GM19397 (cell line): ENCODE measurements around the gene AUTS2.

Experiments
- ATAC-seq: cut with Tn5 transposase; IDR thresholded peaks from one replicate; pipeline ENCODE4 v1.9.1; 2021; ENCODE audit warnings: mild to moderate bottlenecking, moderate library complexity; ENCODE audit not compliant: unreplicated experiment

Gene AUTS2

GRCh38 chr7:69811476-69812308, 213.4 kb downstream of the AUTS2 start:
- ATAC-seq, result no peak

- ATAC-seq, result no peak
Observed at GRCh38 chr7:69812756-69813155, 214.5 kb downstream of the AUTS2 start.

- no peak for ATAC-seq
Observed at GRCh38 chr7:69813637-69814240, 215.5 kb downstream of the AUTS2 start.

- ATAC-seq, result no peak
Observed at GRCh38 chr7:69814421-69814962, 216.2 kb downstream of the AUTS2 start.

GRCh38 chr7:69816501-69816900, 218.2 kb downstream of the AUTS2 start:
- no peak for ATAC-seq

- ATAC-seq, result no peak
Observed at GRCh38 chr7:69817121-69817520, 218.8 kb downstream of the AUTS2 start.

- no peak for ATAC-seq
Observed at GRCh38 chr7:69817841-69818635, 219.8 kb downstream of the AUTS2 start.

GRCh38 chr7:69818636-69819332, 220.5 kb downstream of the AUTS2 start:
- ATAC-seq, result no peak

- ATAC-seq, result no peak
Observed at GRCh38 chr7:69819333-69819705, 221.0 kb downstream of the AUTS2 start.

- ATAC-seq, result no peak
Observed at GRCh38 chr7:69820479-69821192, 222.4 kb downstream of the AUTS2 start.

GRCh38 chr7:69822386-69822785, 224.1 kb downstream of the AUTS2 start:
- ATAC-seq, result no peak

- ATAC-seq, result no peak
Observed at GRCh38 chr7:69823151-69823744, 225.0 kb downstream of the AUTS2 start.

- no peak for ATAC-seq
Observed at GRCh38 chr7:69825113-69825972, 227.1 kb downstream of the AUTS2 start.

- ATAC-seq, result no peak
Observed at GRCh38 chr7:69826283-69826682, 228.0 kb downstream of the AUTS2 start.

- no peak for ATAC-seq
Observed at GRCh38 chr7:69827140-69827539, 228.9 kb downstream of the AUTS2 start.

- ATAC-seq, result no peak
Observed at GRCh38 chr7:69827558-69827957, 229.3 kb downstream of the AUTS2 start.

- ATAC-seq, result no peak
Observed at GRCh38 chr7:69832356-69832755, 234.1 kb downstream of the AUTS2 start.

GRCh38 chr7:69833964-69834363, 235.7 kb downstream of the AUTS2 start:
- no peak for ATAC-seq

- ATAC-seq, result no peak
Observed at GRCh38 chr7:69836702-69837101, 238.4 kb downstream of the AUTS2 start.
